Measurements from ENCODE around the gene CBX4.

The CBX4 gene

GRCh38 chr17:79829004-79829403, 10.2 kb downstream of the CBX4 start:
- no peak for DNase-seq

- no peak for DNase-seq
These were observed 12.2 kb downstream of the CBX4 start for GRCh38 chr17:79826841-79827578.

- DNase-seq, result no peak
These were observed 13.0 kb downstream of the CBX4 start for GRCh38 chr17:79826204-79826680.

- DNase-seq, result no peak
These were observed 13.7 kb downstream of the CBX4 start for GRCh38 chr17:79825580-79825921.

- DNase-seq, result no peak
These were observed 14.2 kb downstream of the CBX4 start for GRCh38 chr17:79824893-79825579.

- no peak for DNase-seq
These were observed 15.0 kb downstream of the CBX4 start for GRCh38 chr17:79824234-79824633.

- no peak for DNase-seq
These were observed 16.6 kb downstream of the CBX4 start for GRCh38 chr17:79822583-79823124.

- DNase-seq, result no peak
These were observed 17.7 kb downstream of the CBX4 start for GRCh38 chr17:79821331-79822095.

- no peak for DNase-seq
These were observed 18.3 kb downstream of the CBX4 start for GRCh38 chr17:79820959-79821330.

- DNase-seq, result no peak
These were observed 19.5 kb downstream of the CBX4 start for GRCh38 chr17:79819534-79820276.

GRCh38 chr17:79819085-79819484, 20.2 kb downstream of the CBX4 start:
- DNase-seq, result no peak

GRCh38 chr17:79818026-79818758, 21.0 kb downstream of the CBX4 start:
- no peak for DNase-seq

- no peak for DNase-seq
These were observed 23.3 kb downstream of the CBX4 start for GRCh38 chr17:79815836-79816461.

- no peak for DNase-seq
These were observed 24.0 kb downstream of the CBX4 start for GRCh38 chr17:79814974-79815835.

- DNase-seq, result no peak
These were observed 24.9 kb downstream of the CBX4 start for GRCh38 chr17:79814127-79814973.

GRCh38 chr17:79813297-79814126, 25.7 kb downstream of the CBX4 start:
- DNase-seq, result no peak

- no peak for DNase-seq
These were observed 26.6 kb downstream of the CBX4 start for GRCh38 chr17:79812353-79813258.

Measured in activated effector memory CD4-positive, alpha-beta T cell treated with anti-CD3 and anti-CD28 coated beads, Interleukin-2, amount 50 U/mL, for 16 hours (primary cell).